Activated naive CD4-positive, alpha-beta T cell treated with anti-CD3 and anti-CD28 coated beads, Interleukin-2, amount 50 U/mL, for 16 hours (primary cell): Measurements from ENCODE around the gene SYTL4.
A peak's percentile ranks its signal among the peaks of the same experiment; 100 is the strongest.
"Not testable (repeated sequence)": the region's sequence is repeated elsewhere in the genome, so short reads cannot be mapped to it uniquely, and the experiment has no call there.

Source experiments
- DNase-seq: peaks from one replicate; pipeline ENCODE4 v3.0.0-alpha.2; 2020

Gene SYTL4

DNA sequence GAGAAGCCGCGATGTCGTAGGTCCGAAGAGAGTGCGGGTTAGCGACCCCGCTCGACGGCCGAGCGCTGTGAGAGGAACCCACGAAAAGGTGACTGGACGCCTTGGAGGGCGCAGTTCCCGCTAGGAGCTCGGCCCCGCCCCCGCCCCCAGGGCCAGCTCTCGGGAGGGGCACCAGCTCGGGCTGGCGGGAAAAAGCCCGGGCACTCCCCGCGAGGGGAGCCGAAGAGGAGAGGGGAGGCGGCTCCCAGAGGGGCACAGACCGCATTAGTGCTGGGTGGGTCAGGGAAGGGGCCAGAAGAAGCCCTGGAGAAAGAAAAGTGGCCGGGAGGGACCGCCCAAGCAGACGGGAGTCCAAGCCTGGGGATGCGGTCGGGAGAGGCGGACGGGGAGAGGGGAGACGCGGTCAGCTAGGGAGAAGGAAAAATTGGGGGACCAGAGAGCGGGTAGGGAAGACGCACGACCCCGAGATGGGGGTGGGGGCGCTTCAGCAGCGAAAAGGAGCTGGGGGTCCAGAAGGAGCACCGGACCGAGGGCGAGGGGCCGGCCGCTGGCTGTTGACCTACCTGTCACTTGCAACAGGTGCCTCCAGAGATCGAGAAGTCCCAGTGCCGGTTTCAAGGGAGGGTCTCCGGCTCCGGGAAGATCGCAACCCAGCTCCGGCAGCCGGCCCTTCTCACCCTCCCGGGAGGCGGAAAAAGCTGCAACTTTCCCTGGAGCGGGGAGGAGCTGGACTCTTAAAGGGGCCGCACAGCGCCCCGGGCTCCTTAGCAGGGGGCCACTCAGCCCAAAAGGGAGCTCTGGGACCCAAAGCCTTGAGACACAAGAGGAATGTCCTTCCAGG is at the start of gene SYTL4:
TSS of gene SYTL4 (minus strand) at position 681 of the 841 bp plus-strand sequence. CDS start 30,084 bp downstream, outside the sequence.
- no peak for DNase-seq

DNA sequence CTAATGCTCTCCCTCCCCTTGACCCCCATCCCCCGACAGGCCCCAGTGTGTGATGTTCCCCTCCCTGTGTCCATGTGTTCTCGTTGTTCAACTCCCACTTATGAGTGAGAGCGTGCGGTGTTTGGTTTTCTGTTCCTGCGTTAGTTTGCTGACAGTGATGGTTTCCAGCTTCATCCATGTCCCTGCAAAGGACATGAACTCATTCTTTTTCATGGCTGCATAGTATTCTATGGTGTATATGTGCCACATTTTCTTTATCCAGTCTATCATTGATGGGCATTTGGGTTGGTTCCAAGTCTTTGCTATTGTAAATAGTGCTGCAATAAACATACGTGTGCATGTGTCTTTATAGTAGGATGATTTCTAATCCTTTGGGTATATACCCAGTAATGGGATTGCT is 37.5 kb upstream of the SYTL4 start:
- not testable (repeated sequence) for DNase-seq

DNA sequence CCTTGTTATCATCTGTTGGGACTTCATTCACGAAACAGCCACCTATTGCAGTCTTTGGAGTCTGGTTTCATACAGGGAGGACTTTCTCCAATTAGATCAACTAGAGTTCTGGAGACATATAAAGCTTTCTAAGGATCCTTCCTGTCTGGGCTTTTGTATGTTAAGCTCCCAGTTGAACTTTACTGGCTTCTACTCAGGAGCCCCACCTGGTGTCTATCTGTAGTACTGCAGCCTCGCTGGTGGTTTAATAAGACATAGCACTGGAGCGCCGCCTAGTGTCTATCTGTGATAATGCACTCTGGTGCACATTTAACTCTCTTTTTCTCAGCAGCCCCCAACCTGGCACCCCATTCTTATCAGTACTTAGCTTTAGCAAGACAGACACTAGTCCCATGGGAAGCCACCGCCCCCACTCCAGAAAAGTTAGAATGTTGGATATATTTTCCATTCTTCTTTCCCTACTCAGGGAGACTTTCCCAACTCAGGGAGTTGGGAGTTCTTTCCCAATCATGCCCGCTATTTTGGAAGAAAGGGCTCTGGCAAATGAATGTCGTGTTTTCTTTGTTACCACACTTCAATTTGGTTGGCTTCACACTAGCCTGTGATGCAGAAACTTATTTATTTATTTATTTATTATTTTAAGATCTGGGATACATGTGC is 36.9 kb upstream of the SYTL4 start:
- DNase-seq, result peak; percentile 81

DNA sequence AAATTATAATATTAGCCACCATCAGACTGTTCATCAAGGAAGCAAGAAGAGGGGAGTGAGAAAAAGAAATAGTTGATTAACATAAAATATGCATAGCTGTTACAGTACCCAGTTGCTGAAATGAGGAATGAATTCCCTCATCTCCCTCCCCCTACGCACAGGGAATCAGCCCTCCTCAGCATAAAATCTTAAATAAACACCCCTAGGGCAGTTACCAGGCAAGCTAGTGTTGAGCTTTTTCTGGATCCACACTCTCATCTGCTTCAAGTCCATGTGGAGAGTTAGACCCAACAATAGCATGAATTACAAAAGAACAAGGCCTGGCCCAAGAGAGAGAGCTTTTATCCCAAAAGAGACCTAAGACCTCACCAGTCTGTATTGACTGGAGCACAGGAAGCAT is 19.0 kb upstream of the SYTL4 start:
- no peak for DNase-seq

DNA sequence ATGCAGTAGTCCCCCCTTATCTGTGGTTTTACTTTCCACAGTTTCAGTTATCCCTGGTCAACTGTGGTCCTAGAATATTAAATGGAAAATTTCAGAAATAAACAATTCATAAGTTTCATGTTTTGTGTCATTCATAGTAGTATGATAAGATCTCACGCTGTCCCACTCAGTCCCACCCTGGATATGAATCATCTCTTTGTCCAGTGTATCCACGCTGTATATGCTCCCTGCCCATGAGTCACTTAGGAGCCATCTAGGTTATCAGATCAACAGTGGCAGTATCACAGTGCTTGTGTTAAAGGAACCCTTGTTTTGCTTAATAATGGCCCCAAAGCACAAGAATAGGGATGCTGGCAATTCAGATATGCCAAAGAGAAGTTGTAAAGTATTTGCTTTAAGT is 16.2 kb upstream of the SYTL4 start:
- no peak for DNase-seq

DNA sequence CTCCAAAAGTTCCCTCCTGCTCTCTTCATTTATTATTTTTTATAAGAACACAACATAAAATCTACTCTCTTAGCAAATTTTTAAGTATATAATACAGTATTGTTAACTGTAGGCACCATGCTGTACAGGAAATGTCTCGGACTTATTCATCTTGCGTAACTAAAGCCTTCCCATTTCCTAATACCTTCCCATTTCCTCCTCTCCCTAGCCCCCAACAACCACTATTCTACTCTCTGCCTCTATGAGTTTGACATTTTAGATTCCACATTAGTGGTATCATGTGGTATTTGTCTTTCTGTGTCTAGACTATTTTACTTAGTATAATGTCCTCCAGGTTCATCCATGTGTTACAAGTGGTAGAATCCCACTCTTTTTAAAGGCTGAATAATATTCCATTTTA is 15.8 kb upstream of the SYTL4 start:
- DNase-seq, result no peak

DNA sequence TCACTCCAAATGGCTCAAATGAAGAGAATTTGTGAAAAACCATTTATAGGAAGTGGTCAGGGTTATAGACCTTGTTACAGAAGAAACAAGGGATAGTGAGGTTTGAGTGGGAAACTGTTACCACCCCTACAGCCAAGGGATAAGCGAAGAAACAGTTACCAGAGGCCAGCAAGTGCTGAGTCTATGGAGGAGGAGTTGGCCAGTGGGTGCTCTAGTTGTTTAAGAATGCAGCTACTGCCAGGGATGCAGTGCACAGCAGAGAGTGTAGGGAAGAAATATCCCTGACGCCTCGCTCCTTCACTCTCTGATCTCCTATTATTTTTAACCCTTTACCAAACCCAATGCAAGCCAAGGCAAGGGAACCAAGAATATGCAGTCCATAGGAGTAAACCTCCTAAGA is 15.2 kb upstream of the SYTL4 start:
- DNase-seq, result no peak

DNA sequence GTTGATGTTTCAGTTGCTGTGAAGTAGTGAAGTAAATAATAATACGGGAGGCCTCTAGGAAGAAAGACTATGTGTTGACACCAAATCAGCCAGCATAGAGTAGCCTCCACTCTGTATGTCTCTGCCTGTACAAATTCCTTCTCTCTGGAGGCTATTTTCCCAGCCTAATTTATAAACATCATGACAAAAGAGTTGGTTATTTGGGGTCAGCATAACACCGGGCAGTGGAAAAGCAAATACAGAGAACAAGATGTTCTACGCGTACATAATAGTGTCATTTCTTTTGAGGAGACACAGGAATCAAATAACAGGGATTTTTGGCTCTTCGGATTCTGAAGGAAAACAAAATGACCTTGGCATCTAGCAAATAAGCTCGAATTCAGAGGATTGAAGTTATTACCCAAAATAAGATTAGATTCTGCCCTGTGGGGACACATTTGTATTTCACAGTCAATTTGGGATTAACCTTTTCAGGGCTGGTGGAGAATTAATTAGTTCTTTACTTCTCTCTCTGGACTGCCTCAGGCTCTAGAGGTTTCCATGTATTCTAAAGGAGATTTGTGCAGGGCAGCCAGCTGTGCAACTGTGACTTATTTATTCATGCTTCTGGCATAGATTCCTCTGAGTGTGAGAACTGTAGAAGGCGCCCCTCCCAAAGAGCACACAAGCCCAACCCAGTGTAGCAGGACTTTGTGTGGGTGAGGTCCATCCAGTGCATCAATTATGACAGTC is 14.1 kb upstream of the SYTL4 start:
- no peak for DNase-seq

DNA sequence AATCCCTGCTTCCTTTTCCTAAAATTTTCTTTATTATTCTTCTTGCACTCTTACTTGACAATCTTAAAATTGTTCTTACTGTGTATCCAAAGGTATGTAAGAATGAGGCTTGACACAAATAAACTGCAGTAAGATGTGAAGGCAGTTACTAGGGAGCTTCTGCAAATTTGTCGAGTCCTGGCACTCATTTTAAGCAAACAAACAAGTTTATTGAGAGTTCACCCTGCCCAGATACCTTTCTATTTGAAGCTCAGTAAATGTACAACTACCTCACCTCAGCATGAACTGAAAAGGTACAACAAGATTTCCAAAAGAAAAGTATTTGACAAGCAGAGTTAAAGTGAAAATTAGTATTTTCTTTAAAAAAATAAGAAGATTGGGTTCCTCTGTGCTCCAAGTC is 13.3 kb upstream of the SYTL4 start:
- DNase-seq, result no peak

DNA sequence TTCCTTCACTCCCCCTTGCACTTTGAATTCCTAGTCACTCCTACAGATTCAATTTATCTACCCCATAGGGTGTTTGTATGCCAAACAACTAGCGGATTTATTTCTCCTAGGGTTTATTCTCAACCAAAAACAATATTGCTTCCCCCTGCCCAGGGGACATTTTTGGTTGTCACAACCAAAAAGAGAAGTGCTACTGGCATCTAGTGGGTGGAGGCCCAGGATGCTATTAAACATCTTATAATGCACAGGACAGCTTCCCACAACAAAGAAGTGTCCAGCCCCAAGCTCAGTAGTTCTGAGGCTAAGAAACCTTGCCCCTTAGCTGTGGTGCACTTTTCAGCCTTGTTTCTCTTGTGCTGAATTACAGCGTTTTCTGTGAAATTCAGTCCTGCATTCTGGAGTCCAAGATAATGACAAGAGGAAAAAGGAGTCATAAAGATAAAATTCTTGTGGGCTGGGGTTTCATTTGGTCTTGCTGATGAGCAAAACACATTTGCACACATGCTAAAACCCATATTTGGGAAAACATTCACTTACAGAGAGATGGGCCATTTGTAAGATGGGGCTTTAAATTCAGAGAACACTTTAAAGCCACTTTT is 11.2 kb upstream of the SYTL4 start:
- DNase-seq, result no peak

DNA sequence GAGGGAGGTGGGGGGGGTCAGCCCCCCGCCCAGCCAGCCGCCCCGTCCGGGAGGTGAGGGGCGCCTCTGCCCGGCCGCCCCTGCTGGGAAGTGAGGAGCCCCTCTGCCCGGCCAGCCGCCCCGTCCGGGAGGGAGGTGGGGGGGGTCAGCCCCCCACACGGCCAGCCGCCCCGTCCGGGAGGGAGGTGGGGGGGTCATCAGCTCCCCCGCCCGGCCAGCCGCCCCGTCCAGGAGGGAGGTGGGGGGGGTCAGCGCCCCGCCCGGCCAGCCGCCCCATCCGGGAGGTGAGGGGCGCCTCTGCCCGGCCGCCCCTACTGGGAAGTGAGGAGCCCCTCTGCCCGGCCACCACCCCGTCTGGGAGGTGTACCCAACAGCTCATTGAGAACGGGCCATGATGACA is 7.9 kb downstream of the SYTL4 start:
- DNase-seq, result not testable (repeated sequence)

DNA sequence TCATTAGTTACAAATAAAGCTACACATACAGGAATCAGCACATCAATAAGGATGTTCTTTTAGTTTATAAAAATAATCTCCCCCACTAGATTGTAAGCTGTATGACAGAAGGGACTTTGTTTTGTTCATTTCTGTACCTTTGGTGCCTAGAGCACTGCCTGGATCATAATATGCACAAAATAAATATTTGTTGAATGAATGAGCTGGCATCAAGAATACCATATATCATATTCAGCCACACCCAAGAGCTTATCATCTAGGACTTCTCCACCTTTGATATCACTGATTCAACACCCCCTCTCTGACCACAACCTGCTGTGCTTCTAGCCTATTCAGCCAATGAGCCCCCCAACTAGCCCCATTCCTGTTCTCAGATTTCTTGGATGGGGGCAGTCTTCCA is 10.6 kb downstream of the SYTL4 start:
- no peak for DNase-seq

DNA sequence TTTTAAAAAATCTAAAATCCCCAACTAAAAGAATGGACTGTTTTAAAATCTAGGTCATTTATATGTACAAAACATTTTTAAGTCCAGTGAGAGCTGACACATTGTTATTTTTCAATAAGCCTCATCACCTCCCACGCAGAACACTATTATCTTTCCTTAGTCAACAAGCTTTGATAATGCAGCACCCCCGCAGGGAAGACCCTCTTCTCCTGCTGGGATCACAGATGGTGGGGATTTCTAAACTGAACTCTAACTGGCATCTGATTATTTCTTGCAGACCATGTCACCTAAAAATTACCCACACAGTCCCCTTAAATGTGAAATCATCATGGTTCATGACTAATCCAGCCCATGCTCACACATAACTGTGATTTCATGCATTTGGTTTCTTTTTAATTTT is 11.6 kb downstream of the SYTL4 start:
- no peak for DNase-seq

DNA sequence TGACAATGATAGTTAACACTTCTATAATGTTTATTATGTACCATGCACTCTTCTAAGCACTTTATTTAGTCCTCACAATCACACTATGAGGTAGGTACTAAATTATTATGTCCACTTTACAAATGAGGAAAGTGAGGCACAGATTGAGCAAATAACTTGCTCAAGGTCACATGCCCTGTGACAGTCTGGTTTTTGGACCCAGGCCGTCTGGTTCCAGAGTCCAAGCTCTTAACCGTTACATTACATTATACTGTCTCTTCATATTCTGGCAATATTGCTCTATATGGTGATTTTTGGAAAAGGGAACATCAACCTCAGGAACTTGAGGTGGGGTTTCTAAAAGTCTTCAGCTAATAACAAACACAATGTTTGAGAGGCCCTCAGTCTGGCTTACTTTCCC is 12.8 kb downstream of the SYTL4 start:
- DNase-seq, result no peak

DNA sequence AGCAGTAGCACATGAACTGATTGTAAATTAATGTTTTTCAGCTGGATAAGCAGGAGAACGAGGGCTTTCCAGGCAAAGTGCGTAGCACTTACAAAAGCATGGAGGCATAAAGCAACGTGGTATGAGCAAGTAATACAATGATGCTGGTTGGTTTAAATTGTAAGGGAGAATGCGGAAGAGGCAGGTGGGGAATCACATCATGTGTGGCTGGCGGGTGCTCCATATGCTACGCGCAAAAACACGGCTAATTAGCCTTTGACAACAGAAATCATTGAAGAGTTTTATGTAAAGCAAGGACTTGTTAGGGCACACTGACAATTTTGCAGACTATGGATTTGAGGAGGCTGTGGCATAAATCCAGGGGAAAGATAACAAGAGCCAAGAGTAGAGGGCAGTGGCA is 14.6 kb downstream of the SYTL4 start:
- no peak for DNase-seq

DNA sequence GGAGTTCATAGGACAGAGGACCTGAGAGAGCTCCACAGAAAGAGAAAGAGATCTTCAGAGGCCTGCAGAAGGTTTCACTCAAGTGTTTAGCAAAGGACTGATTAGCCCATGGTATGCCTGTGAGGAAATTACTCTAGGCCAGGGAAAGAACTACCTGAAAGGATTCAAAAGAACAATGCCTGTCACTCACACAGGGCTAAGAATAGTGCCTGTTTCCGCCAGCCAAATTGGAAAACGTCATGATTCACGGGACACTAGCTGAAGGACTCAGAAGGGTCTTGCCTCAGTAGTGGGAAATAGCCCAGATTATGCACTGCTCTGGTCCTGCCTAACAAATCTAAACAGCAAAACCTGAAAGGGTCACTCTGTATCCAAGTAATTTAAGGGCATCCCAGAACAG is 21.1 kb downstream of the SYTL4 start:
- no peak for DNase-seq

DNA sequence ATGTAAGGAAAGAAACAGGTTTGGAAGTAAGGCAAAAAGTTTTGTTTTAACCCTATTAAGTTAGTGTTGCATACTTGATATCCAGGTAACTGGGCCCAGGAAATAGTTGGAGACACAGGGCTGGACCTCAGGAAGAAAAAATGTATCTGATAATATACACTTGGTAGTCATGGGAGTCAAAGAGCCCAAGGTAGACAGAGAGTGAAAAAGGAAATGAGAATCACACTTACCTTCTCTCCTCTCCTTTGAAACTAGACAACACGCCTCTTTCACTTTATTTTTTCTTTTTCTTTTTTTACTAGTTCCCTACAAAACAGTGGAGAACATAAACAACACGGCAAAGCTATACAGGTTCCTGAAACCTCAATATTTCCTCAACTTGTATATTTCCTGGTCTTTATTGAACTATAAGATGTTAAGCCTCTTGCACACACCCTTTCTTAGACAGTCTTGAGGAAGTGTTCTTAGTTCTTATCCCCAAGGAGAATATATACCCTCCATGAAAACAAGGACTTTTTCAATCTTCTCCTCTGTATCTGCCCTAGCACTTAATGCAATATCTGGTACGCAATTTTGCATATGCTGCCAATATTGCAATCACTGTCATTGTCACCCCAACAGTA is 27.2 kb downstream of the SYTL4 start:
- DNase-seq, result no peak

DNA sequence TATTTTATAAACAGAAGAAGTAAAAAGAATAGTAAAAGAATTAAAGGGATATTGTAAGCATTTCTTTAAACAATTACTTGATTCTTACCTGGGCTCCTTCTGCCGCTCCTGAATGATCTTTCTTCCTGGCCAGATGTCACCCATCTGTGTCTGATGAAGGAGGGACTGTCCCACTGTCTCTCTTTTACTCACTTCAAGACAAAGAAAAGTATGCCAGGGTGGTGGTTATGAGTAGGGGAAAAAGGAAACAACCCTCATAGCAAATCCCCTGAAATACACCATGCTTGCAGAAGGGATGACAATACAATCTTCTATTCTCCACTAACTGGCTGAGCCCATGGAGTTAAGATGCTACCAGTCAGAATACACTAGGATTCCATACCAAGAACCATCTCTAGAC is 31.1 kb downstream of the SYTL4 start:
- no peak for DNase-seq

DNA sequence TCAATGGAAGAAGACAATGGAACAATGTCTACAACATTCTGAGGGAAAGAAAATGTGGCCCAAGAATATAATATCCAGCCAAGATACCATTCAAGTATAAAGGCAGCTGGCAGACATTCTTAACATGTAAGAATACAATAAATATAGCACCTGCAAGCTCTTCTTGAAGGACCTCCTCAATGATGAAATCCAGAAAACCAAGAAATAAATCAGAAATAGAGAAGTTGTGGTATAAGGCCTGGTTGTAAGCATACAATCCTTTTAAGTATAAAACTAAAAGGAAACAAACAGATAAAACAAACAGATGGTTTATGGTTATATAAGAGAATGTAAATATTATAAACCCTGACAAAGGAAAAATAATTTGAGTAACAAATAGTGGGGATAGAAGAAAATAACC is 33.4 kb downstream of the SYTL4 start:
- DNase-seq, result no peak

DNA sequence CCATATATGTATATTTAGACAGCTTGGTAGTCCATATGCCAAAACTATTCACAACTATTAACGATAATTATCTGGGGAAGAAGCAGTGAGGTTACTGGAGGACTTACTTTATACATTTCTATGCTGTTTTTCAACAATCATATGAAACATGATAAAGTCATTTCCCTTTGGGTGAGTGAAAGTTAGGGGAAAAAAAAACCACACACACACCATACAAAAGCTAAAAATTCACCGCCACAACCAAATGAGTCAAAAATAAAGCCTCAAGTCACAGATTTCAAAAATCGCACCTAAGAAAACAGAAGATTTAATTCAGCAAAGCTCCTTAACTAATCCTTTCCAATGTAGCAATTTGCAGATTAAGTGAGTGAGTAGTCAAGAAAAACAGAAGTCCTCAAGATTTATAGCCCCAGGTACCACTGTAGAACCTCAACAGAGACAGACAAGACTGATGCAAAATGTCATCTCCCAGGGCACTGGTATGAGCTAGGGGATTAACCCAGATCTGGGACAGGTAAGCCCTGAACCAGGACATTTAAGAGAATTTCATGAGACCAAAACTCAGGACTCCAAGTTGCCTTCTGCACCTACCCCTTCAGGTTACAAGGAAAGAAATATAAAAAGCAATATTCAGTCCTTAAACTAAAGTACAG is 35.1 kb downstream of the SYTL4 start:
- no peak for DNase-seq

DNA sequence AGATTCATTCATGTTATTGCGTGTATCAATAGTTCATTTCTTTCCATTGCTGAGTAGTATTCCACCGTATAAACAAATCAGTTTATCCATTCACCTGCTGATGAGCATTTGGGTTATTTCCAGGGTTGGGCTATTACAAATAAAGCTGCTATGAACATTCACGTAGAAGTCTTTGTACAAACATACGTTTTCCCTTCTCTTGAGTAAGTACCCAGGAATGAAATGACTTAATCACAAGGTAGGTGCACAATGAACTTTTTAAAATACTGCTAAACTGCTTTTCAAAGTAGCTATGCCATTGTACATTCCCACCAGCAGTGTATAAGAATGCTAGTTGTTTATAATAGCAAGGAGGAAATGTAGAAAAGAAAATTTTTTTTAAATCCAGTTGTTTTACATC is 35.9 kb downstream of the SYTL4 start:
- no peak for DNase-seq

DNA sequence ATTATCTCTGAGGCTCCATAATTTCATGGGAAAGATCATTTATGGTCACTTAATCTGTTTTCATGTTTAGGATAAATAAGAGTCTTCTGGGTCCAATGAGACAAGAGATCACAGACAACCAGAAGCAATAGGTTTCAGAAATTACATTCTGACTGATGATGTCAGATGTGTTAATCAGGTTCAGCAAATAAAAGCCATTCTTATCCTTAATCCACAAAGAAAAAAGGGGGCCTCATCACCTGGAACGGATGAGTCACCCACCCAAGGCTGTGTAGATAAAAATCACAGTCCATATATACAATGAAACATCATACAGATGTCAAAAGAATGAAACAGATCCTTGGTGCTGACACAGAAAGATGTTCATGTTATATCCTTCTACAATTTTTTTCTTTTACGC is 36.6 kb downstream of the SYTL4 start:
- no peak for DNase-seq

DNA sequence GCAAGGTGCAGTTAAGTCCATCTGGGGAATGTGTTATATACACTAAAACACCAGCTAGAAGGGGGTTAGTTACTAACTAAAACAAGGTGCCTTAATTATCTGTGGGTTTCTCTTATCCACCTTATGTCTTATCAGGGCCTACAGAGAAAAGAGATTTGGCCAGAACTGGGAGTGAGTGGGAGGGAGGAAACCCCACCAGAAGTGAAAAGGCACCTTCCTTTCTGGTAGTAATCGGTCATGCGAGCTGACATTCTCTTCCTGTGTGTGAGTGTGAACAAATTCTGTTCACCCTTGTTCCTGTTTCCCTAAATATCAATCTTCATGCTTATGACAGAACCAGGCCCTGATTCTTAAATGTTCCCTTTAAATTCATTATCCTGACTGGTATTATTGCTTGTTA is 44.4 kb downstream of the SYTL4 start:
- DNase-seq, result no peak
